NB4 (cell line): ENCODE measurements around the gene HDAC9.

ENCODE experiments used
- CTCF ChIP-seq: IDR thresholded peaks from one replicate; pipeline ENCODE4 v1.5.1; 2012; ENCODE audit warnings: low read depth, low read length
- POLR2A ChIP-seq: IDR thresholded peaks from 2 replicates; pipeline ENCODE4 v1.6.1; 2011; ENCODE audit warnings: mild to moderate bottlenecking; ENCODE audit not compliant: insufficient read length; ENCODE audit errors: extremely low read depth

GRCh38 chr7:18495412-18496340 is at the start of gene HDAC9:
- TF ChIP-seq CTCF (no peak), POLR2A (no peak)
